B cell (primary cell): ENCODE measurements around the gene CCL25. TPM values are rescaled to one million over a fixed set of nuclear protein-coding genes. Genes with fewer than 3 reads are reported as not detected.

ENCODE experiments used
- ATAC-seq: fragments of 200-7000 bp; cut with Tn5 transposase; one replicate; pipeline ENCODE4 v1.10.0; 2021; ENCODE audit warnings: low read depth, mild to moderate bottlenecking, moderate number of reproducible peaks, moderate library complexity
- CTCF ChIA-PET: fragments of 350-600 bp; sonication (Branson Sonifier 250); formaldehyde crosslinking; loops from one replicate; lab custom pipeline; 2021; ENCODE audit warnings: antibody characterized with exemption, inconsistent platforms; lab: Charles Lee
- POLR2A ChIA-PET: fragments of 350-600 bp; sonication (Branson Sonifier 250); formaldehyde crosslinking; loops from one replicate; lab custom pipeline; 2021; ENCODE audit warnings: antibody characterized with exemption; lab: Charles Lee
- DNase-seq: peaks from one replicate; pipeline ENCODE4 v3.0.0; 2013
- H2AFZ ChIP-seq: 2 replicates; pipeline ENCODE4 v1.6.1; 2012; ENCODE audit warnings: mild to moderate bottlenecking, low read depth, low read length; ENCODE audit not compliant: insufficient read depth, poor library complexity, severe bottlenecking
- H3K27ac ChIP-seq, 2 donors: 1 replicate in 1 of 2; 2 replicates in 1 of 2; pipeline ENCODE4 v1.5.1; 2012 to 2013; ENCODE audit warnings: low read length in 2 of 2, mild to moderate bottlenecking in 2 of 2, moderate library complexity in 1 of 2
- H3K27me3 ChIP-seq, 4 experiments: fragments of 200-600 bp in 1 of 4; sonication (generic) in 1 of 4; replicated peaks in 1 of 4; 1 replicate in 2 of 4; 2 replicates in 2 of 4; pipeline versions ENCODE4 v1.6.1 to v1.7.0; 2013 to 2016; ENCODE audit warnings: low read length in 3 of 4, mild to moderate bottlenecking in 2 of 4, mixed read lengths in 1 of 4, moderate library complexity in 1 of 4; ENCODE audit not compliant: insufficient read depth in 4 of 4, control insufficient read depth in 3 of 4; ENCODE audit errors: control extremely low read depth in 1 of 4
- H3K36me3 ChIP-seq, 2 experiments: replicated peaks in 1 of 2; 1 replicate in 1 of 2; 2 replicates in 1 of 2; pipeline versions ENCODE4 v1.6.1 to v1.7.1; 2013; ENCODE audit warnings: low read length in 1 of 2; ENCODE audit not compliant: insufficient read depth in 2 of 2, control insufficient read depth in 1 of 2; ENCODE audit errors: control extremely low read depth in 1 of 2, extremely low read depth in 1 of 2
- H3K4me1 ChIP-seq, 2 donors: fragments of 200-600 bp in 1 of 2; sonication (generic) in 1 of 2; 1 replicate in 1 of 2; 2 replicates in 1 of 2; pipeline versions ENCODE4 v1.5.1 to v1.6.1; 2013 to 2017; ENCODE audit warnings: low read length in 2 of 2; ENCODE audit not compliant: control insufficient read depth in 2 of 2, insufficient read depth in 2 of 2
- H3K4me2 ChIP-seq: replicated peaks from 2 replicates; pipeline ENCODE3; 2012; ENCODE audit warnings: mild to moderate bottlenecking, low read depth, low read length; ENCODE audit not compliant: poor library complexity, severe bottlenecking
- H3K4me3 ChIP-seq, 5 experiments: fragments of 200-600 bp in 1 of 5; sonication (generic) in 1 of 5; 1 replicate in 3 of 5; 2 replicates in 2 of 5; pipeline versions ENCODE4 v1.5.1 to v1.7.0; 2011 to 2016; ENCODE audit warnings: low read length in 4 of 5, mild to moderate bottlenecking in 4 of 5, low read depth in 2 of 5, control low read depth in 1 of 5, moderate library complexity in 1 of 5; ENCODE audit not compliant: insufficient read depth in 1 of 5; ENCODE audit errors: control extremely low read depth in 1 of 5, extremely low read depth in 1 of 5
- H3K79me2 ChIP-seq: fragments of 200-600 bp; sonication (generic); one replicate; pipeline ENCODE4 v1.6.0; 2016; ENCODE audit warnings: low read length; ENCODE audit not compliant: control insufficient read depth, insufficient read depth
- H3K9ac ChIP-seq: fragments of 200-600 bp; sonication (generic); 2 replicates; pipeline ENCODE4 v1.6.1; 2017; ENCODE audit warnings: mild to moderate bottlenecking, low read length, moderate library complexity
- H3K9me3 ChIP-seq, 3 donors: one replicate each; pipeline versions ENCODE4 v1.6.1 to v1.7.1; 2013; ENCODE audit warnings: low read length in 2 of 3; ENCODE audit not compliant: control insufficient read depth in 2 of 3, insufficient read depth in 1 of 3; ENCODE audit errors: control extremely low read depth in 1 of 3
- H4K20me1 ChIP-seq: 2 replicates; pipeline ENCODE4 v1.6.0; 2012; ENCODE audit warnings: mild to moderate bottlenecking, low read length; ENCODE audit not compliant: insufficient read depth, control insufficient read depth, poor library complexity, severe bottlenecking
- H3K27ac Mint-ChIP-seq: one replicate; pipeline ENCODE4 v1.8.0; 2021; ENCODE audit warnings: mixed read lengths
- H3K27me3 Mint-ChIP-seq: one replicate; pipeline ENCODE4 v1.8.0; 2021; ENCODE audit warnings: mixed read lengths
- H3K4me1 Mint-ChIP-seq: one replicate; pipeline ENCODE4 v1.8.0; 2021; ENCODE audit warnings: mixed read lengths
- H3K4me3 Mint-ChIP-seq: one replicate; pipeline ENCODE4 v1.8.0; 2021; ENCODE audit warnings: mixed read lengths
- H3K9me3 Mint-ChIP-seq: one replicate; pipeline ENCODE4 v1.8.0; 2022; ENCODE audit warnings: mixed read lengths; ENCODE audit not compliant: insufficient read depth
- CTCF ChIP-seq: fragments of 200-600 bp; IDR thresholded peaks from one replicate; pipeline ENCODE4 v1.8.0; 2022; ENCODE audit warnings: antibody characterized with exemption, mild to moderate bottlenecking
- EZH2 ChIP-seq: IDR thresholded peaks from 2 replicates; pipeline ENCODE4 v1.6.1; 2012; ENCODE audit warnings: borderline replicate concordance, low read depth, mild to moderate bottlenecking, moderate library complexity, low read length; ENCODE audit not compliant: insufficient read depth, poor library complexity, severe bottlenecking
- WGBS: methylation state at CpG from one replicate; pipeline ENCODE4 v1.1.5; 2013; ENCODE audit warnings: missing lambda C conversion rate; ENCODE audit not compliant: insufficient coverage; 5-methylcytosine and 5-hydroxymethylcytosine counted together
- intact Hi-C: fragments of 100-400 bp; cut with micrococcal nuclease; formaldehyde crosslinking; loops from one replicate; pipeline ENCODE4 v1.10.0; 2022
- polyA plus RNA-seq: library from polyadenylated mRNA; depleted of rRNA; stranded (reverse); fragments of >200 nt; gene quantifications from 2 replicates; pipeline ENCODE4 v1.2.3, GENCODE V29; 2012
- total RNA-seq, 2 donors: library from RNA; stranded (reverse); fragments of 120-200 nt in 1 of 2; gene quantifications; 1 replicate in 1 of 2; 2 replicates in 1 of 2; pipeline versions ENCODE4 v1.2.3 to v1.2.4, GENCODE V29; 2013 to 2022

CCL25 gene
- total and polyA plus RNA-seq, 2 donors (not counting 1 experiment from before 2014, with no cell fraction given) = 0.28 TPM; not detected in 1

GRCh38 chr19:8034178-8034525 is 18.4 kb upstream of the CCL25 start:
- TF ChIP-seq EZH2 (no peak), CTCF (no peak)
- intact Hi-C loops = no loop called here
- no peak overlapping the region for H3K9ac ChIP-seq
- H3K36me3 ChIP-seq = no peaks in the 10 kb centered on the region
- no peak overlapping the region for H3K4me3 ChIP-seq
- ChIA-PET POLR2A (no interaction called here), CTCF (no interaction called here)
- Mint-ChIP-seq H3K4me1 (no peaks in the 10 kb centered on the region), H3K27ac (no peak overlapping the region), H3K9me3 (no peaks in the 10 kb centered on the region), H3K4me3 (no peak overlapping the region), H3K27me3 (peaks cover 7% of the 10 kb centered on the region)
- 92% methylated on average over 3 of the region's 6 CpGs for WGBS
- no peak overlapping the region for H3K27ac ChIP-seq
- DNase-seq = no peak
- H4K20me1 ChIP-seq = no peaks in the 10 kb centered on the region
- no peaks in the 10 kb centered on the region for H3K4me1 ChIP-seq
- ATAC-seq = no peak
- no peak overlapping the region for H2AFZ ChIP-seq
- H3K4me2 ChIP-seq = no peak overlapping the region
- peaks cover 0 to 3% (median 0%) of the 10 kb centered on the region in 3 donors for H3K9me3 ChIP-seq
- peaks cover 0 to 8% (median 2%) of the 10 kb centered on the region in 4 experiments for H3K27me3 ChIP-seq
- H3K79me2 ChIP-seq = no peaks in the 10 kb centered on the region

- H3K9me3 Mint-ChIP-seq = no peaks in the 10 kb centered on the region
- no peak overlapping the region for H3K4me3 Mint-ChIP-seq
- WGBS = 91% methylated on average over 6 of the region's 7 CpGs
- no peak overlapping the region for H3K9ac ChIP-seq
- H4K20me1 ChIP-seq = no peaks in the 10 kb centered on the region
- no peaks in the 10 kb centered on the region for H3K4me1 ChIP-seq
- H3K4me3 ChIP-seq = no peak overlapping the region
- H3K4me2 ChIP-seq = no peak overlapping the region
- no peak overlapping the region for H2AFZ ChIP-seq
- ChIA-PET POLR2A (no interaction called here), CTCF (no interaction called here)
- H3K27ac Mint-ChIP-seq = no peak overlapping the region
- H3K4me1 Mint-ChIP-seq = no peaks in the 10 kb centered on the region
- H3K27me3 Mint-ChIP-seq = peaks cover 7% of the 10 kb centered on the region
- intact Hi-C loops = no loop called here
- no peak for ATAC-seq
- DNase-seq = no peak
- H3K27ac ChIP-seq = no peak overlapping the region
- no peaks in the 10 kb centered on the region for H3K79me2 ChIP-seq
- H3K36me3 ChIP-seq = no peaks in the 10 kb centered on the region
- TF ChIP-seq CTCF (no peak), EZH2 (no peak)
- peaks cover 0 to 3% (median 0%) of the 10 kb centered on the region in 3 donors for H3K9me3 ChIP-seq
- H3K27me3 ChIP-seq = peaks cover 0 to 8% (median 2%) of the 10 kb centered on the region in 4 experiments
Observed at GRCh38 chr19:8036434-8037099, 16.0 kb upstream of the CCL25 start.
